K562 (cell line): ENCODE results near the gene SH3TC1. TPM values are rescaled to one million over a fixed set of nuclear protein-coding genes. Genes with fewer than 3 reads are reported as not detected.

Experiments used
- ATAC-seq: fragments of 200-7000 bp; cut with Tn5 transposase; 3 replicates; pipeline ENCODE4 v1.9.1; 2020; ENCODE audit warnings: moderate library complexity
- BruUV-seq: library from RNA; stranded (reverse); fragments of 400-500 nt; replicated peaks from 2 replicates; lab custom pipeline; 2021; lab: Mats Ljungman, UMichigan
- CTCF ChIA-PET: fragments of 300-600 bp; formaldehyde crosslinking; extraction: SDS; loops from one replicate; lab custom pipeline; 2021; ENCODE audit warnings: low intra/inter-chr PET ratio; lab: Yijun Ruan, JAX
- POLR2A ChIA-PET: fragments of 300-600, 350-650 bp; sonication (Branson Sonifier 250); formaldehyde crosslinking; extraction: SDS; loops from one replicate; lab custom pipeline; 2021; ENCODE audit warnings: antibody characterized with exemption, inconsistent platforms; lab: Yijun Ruan, JAX
- DNase-seq, 4 experiments: peaks; one replicate each; pipeline versions ENCODE4 v3.0.0 to v3.0.0-alpha.2; 2011 to 2018; ENCODE audit warnings: low spot score in 3 of 4, mixed read lengths in 3 of 4; ENCODE audit errors: extremely low read depth in 1 of 4
- FAIRE-seq: peaks from 2 replicates; lab custom pipeline; 2011; peaks lifted over from hg19 to GRCh38; lab: Jason Lieb, UNC
- H2AFZ ChIP-seq: 2 replicates; pipeline ENCODE4 v1.6.0; 2011; ENCODE audit warnings: low read depth, low read length, control low read depth, inconsistent platforms
- H3K27ac ChIP-seq: fragments of 200-600 bp; 3 replicates; pipeline ENCODE4 v1.8.0; 2011; ENCODE audit warnings: low read depth, mild to moderate bottlenecking, control low read depth, inconsistent platforms, low read length, moderate library complexity, mixed read lengths; ENCODE audit errors: extremely low read depth
- H3K27me3 ChIP-seq, 2 experiments: fragments of 300-600 bp in 1 of 2; 2 replicates in 1 of 2; 3 replicates in 1 of 2; pipeline versions ENCODE4 v1.6.0 to v1.8.0; 2011; ENCODE audit warnings: inconsistent platforms in 2 of 2, low read length in 2 of 2, mild to moderate bottlenecking in 1 of 2, mixed read lengths in 1 of 2, moderate library complexity in 1 of 2; ENCODE audit not compliant: control insufficient read depth in 2 of 2, insufficient read depth in 2 of 2
- H3K36me3 ChIP-seq: fragments of 300-600 bp; 3 replicates; pipeline ENCODE4 v1.8.0; 2011; ENCODE audit warnings: mild to moderate bottlenecking, low read length, inconsistent platforms; ENCODE audit not compliant: control insufficient read depth, insufficient read depth
- H3K4me1 ChIP-seq, 2 experiments: fragments of 200-600 bp in 1 of 2; replicated peaks in 1 of 2; 2 replicates in 1 of 2; 3 replicates in 1 of 2; pipeline versions ENCODE4 v1.5.1 to v1.8.0; 2011; ENCODE audit warnings: inconsistent platforms in 2 of 2, low read length in 2 of 2, mild to moderate bottlenecking in 1 of 2, mixed read lengths in 1 of 2, moderate library complexity in 1 of 2; ENCODE audit not compliant: control insufficient read depth in 2 of 2, insufficient read depth in 2 of 2
- H3K4me2 ChIP-seq: 2 replicates; pipeline ENCODE4 v1.6.1; 2011; ENCODE audit warnings: low read length, control low read depth, inconsistent platforms, mixed read lengths; ENCODE audit not compliant: insufficient read depth
- H3K4me3 ChIP-seq: fragments of 200-600 bp; sonication (generic), shearing (Covaris generic); 2 replicates; pipeline ENCODE4 v1.5.1; 2016; ENCODE audit warnings: control low read depth, inconsistent platforms
- H3K79me2 ChIP-seq: fragments of 200-600 bp; 3 replicates; pipeline ENCODE4 v1.8.0; 2011; ENCODE audit warnings: low read length, inconsistent platforms; ENCODE audit not compliant: control insufficient read depth, insufficient read depth
- H3K9ac ChIP-seq, 2 experiments: 2 replicates each; pipeline versions ENCODE4 v1.6.0 to v1.6.1; 2011; ENCODE audit warnings: low read depth in 2 of 2, low read length in 2 of 2, control low read depth in 1 of 2, inconsistent platforms in 1 of 2, mild to moderate bottlenecking in 1 of 2, mixed read lengths in 1 of 2; ENCODE audit not compliant: insufficient read depth in 1 of 2
- H3K9me1 ChIP-seq: one replicate; pipeline ENCODE4 v1.6.0; 2011; ENCODE audit warnings: inconsistent platforms, mild to moderate bottlenecking, low read length, moderate library complexity; ENCODE audit not compliant: control insufficient read depth, insufficient read depth
- H3K9me3 ChIP-seq: replicated peaks from 2 replicates; pipeline ENCODE4 v1.5.1; 2011; ENCODE audit warnings: low read depth, low read length, inconsistent platforms; ENCODE audit not compliant: control insufficient read depth, insufficient read depth
- H4K20me1 ChIP-seq: replicated peaks from 2 replicates; pipeline ENCODE4 v1.6.1; 2011; ENCODE audit warnings: low read length, inconsistent platforms, mixed read lengths; ENCODE audit not compliant: control insufficient read depth, insufficient read depth
- BCL6 ChIP-seq: fragments of 250-450 bp; sonication (Bioruptor Pico); IDR thresholded peaks from 2 replicates; pipeline ENCODE4 v1.4.0; 2020
- CC2D1A ChIP-seq: fragments of 450-650 bp; IDR thresholded peaks from 2 replicates; pipeline ENCODE4 v1.6.1; 2017; ENCODE audit warnings: mild to moderate bottlenecking
- ETV1 ChIP-seq: fragments of 450-650 bp; conservative IDR thresholded peaks from 2 replicates; pipeline ENCODE4 v1.6.1; 2016; ENCODE audit warnings: missing genetic modification characterization, control low read depth, low read depth, missing compliant biosample characterization
- LCOR ChIP-seq: sonication (generic); formaldehyde crosslinking; IDR thresholded peaks from 2 replicates; pipeline ENCODE4 v1.8.0; 2022; ENCODE audit warnings: mild to moderate bottlenecking, missing genetic modification reagents
- LEF1 ChIP-seq: fragments of 450-650 bp; IDR thresholded peaks from 2 replicates; pipeline ENCODE4 v1.6.1; 2016; ENCODE audit warnings: mild to moderate bottlenecking
- NCOA2 ChIP-seq, 2 experiments: fragments of 450-650 bp; IDR thresholded peaks; 2 replicates each; pipeline ENCODE4 v1.6.1; 2018; ENCODE audit warnings: mild to moderate bottlenecking in 2 of 2, moderate library complexity in 1 of 2; ENCODE audit not compliant: partially characterized antibody in 2 of 2
- NR2C2 ChIP-seq, 2 experiments: fragments of 200-800 bp in 1 of 2; sonication (Bioruptor generic) in 1 of 2; sonication (generic) in 1 of 2; formaldehyde crosslinking in 1 of 2; IDR thresholded peaks; 2 replicates each; pipeline versions ENCODE4 v1.6.1 to v1.8.0; 2016 to 2022; ENCODE audit warnings: mild to moderate bottlenecking in 1 of 2, missing compliant biosample characterization in 1 of 2, missing genetic modification characterization in 1 of 2, missing genetic modification reagents in 1 of 2
- PHF21A ChIP-seq: fragments of 450-650 bp; IDR thresholded peaks from 2 replicates; pipeline ENCODE4 v1.6.1; 2017; ENCODE audit warnings: low read depth, borderline replicate concordance
- RBBP5 ChIP-seq: fragments of 200-600 bp; sonication (generic); IDR thresholded peaks from 2 replicates; pipeline ENCODE4 v1.6.1; 2012; ENCODE audit warnings: borderline replicate concordance, mild to moderate bottlenecking, low read length, control low read depth, inconsistent platforms; ENCODE audit not compliant: insufficient read depth, poor library complexity, severe bottlenecking
- SMAD1 ChIP-seq: fragments of 150-350 bp; IDR thresholded peaks from 2 replicates; pipeline ENCODE4 v1.6.1; 2014; ENCODE audit warnings: low read length, low read depth; ENCODE audit not compliant: partially characterized antibody
- SMARCE1 ChIP-seq: fragments of 450-650 bp; IDR thresholded peaks from 2 replicates; pipeline ENCODE4 v1.7.1; 2016; ENCODE audit warnings: mild to moderate bottlenecking
- TCF15 ChIP-seq: fragments of 250-450 bp; sonication (Bioruptor Pico); IDR thresholded peaks from 2 replicates; pipeline ENCODE4 v1.8.0; 2022; ENCODE audit warnings: moderate library complexity, mild to moderate bottlenecking, inconsistent platforms
- TEAD4 ChIP-seq, 2 experiments: sonication (generic) in 1 of 2; formaldehyde crosslinking in 1 of 2; IDR thresholded peaks; 2 replicates each; pipeline versions ENCODE4 v1.6.1 to v1.8.0; 2012 to 2022; ENCODE audit warnings: borderline replicate concordance in 1 of 2, inconsistent platforms in 1 of 2, low read length in 1 of 2, mild to moderate bottlenecking in 1 of 2, missing genetic modification reagents in 1 of 2
- ZNF146 ChIP-seq: IDR thresholded peaks from one replicate; pipeline ENCODE4 v1.6.1; 2018; ENCODE audit warnings: missing compliant biosample characterization; ENCODE audit not compliant: unreplicated experiment
- ZNF695 ChIP-seq: fragments of 450-650 bp; formaldehyde crosslinking; IDR thresholded peaks from 2 replicates; pipeline ENCODE4 v1.4.0; 2020; ENCODE audit warnings: mild to moderate bottlenecking, moderate library complexity
- WGBS: fragments of 100-300 bp; shearing (Covaris generic); methylation state at CpG from one replicate; pipeline ENCODE4 v1.1.6; 2016; ENCODE audit warnings: low coverage, mixed read lengths; ENCODE audit not compliant: insufficient coverage; ENCODE audit errors: missing lambda C conversion rate; 5-methylcytosine and 5-hydroxymethylcytosine counted together
- in situ Hi-C: fragments of 300-500 bp; cut with MboI; formaldehyde crosslinking; loops from 4 replicates; pipeline ENCODE4 v1.15.0; 2018; ENCODE audit warnings: inconsistent platforms, mixed read lengths
- intact Hi-C: fragments of 100-400 bp; cut with micrococcal nuclease; formaldehyde crosslinking; loops from 2 replicates; pipeline ENCODE4 v1.14.2; 2022
- polyA plus RNA-seq, 8 experiments: library from polyadenylated mRNA; depleted of rRNA in 4 of 8; stranded (reverse) in 5 of 8; unstranded in 3 of 8; fragments of >200 nt; fragmentation: Nextera tagmentation in 2 of 8; fragmentation: Illumina TruSeq in 1 of 8; extraction: Ambion mirVana in 2 of 8; extraction: Trizol in 1 of 8; gene quantifications; 2 replicates each; pipeline versions ENCODE4 v1.2.1 to v1.2.3, GENCODE V29; 2011 to 2014; ENCODE audit warnings: inconsistent platforms in 1 of 8, missing spikeins in 1 of 8
- total RNA-seq, 7 experiments: library from RNA; depleted of rRNA in 6 of 7; stranded (reverse); fragments of >200 nt in 6 of 7; fragmentation: Illumina TruSeq in 2 of 7; extraction: Trizol in 2 of 7; gene quantifications; 2 replicates each; pipeline versions ENCODE4 v1.2.1 to v1.2.3, GENCODE V29; 2011 to 2021; ENCODE audit warnings: low replicate concordance in 1 of 7
- TF ChIP-seq, protein P1 (sequence below): IDR thresholded peaks from 2 replicates; pipeline ENCODE4 v1.6.1; 2011; ENCODE audit warnings: borderline replicate concordance, low read depth, mild to moderate bottlenecking, moderate library complexity, low read length; ENCODE audit not compliant: insufficient read depth, poor library complexity, severe bottlenecking
- TF ChIP-seq, protein P2 (sequence below): sonication (generic); formaldehyde crosslinking; IDR thresholded peaks from 2 replicates; pipeline ENCODE4 v1.4.0; 2020; ENCODE audit warnings: mild to moderate bottlenecking, missing genetic modification reagents

The SH3TC1 gene
- total and polyA plus RNA-seq, 9 of the 15 experiments (the other 6 are each of a cell fraction or from before 2014, with no cell fraction given) = 0.04 to 2.1 (median 0.48) TPM; not detected in 1

DNA sequence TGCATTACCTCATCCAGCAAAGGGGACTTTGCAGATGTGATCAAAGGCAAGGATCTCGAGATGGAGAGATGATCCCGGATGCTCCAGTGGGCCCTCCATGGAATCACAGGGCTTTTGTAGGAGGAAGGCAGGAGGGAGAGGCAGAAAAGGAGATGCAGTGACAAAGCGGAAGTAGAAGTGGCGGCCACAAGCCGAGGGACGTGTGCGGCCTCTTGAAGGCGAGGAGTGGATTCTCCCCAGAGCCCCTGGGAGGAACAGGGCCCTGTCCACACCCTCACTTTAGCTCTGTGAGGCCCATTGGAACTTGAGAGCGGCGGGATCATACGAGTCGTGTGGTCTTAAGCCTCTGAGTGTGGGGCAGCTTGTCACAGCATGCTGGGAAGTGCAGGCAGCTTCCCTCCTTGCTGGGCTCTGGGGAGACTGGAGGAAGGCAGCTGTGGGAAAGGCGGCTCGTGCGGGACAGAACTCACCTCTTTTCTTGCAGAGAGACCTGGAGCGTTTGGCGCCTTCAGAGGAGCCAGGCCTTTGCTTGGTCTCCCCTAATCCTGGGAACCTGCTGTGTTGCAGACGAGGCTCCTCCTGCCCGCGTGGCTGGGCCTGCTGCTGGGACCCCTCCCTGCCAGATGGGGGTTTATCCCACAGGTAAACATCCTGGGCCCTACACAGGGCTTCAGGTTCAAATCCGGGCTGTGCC is 10.2 kb downstream of the SH3TC1 start:
- Histone ChIP-seq H3K79me2 (no peaks in the 10 kb centered on the region), H3K9ac (no peak overlapping the region), H3K4me2 (no peak overlapping the region), H3K27me3 (peaks cover 27 to 80% of the 10 kb centered on the region in 2 experiments; a peak in 4 of 5 replicates), H3K9me1 (no peaks in the 10 kb centered on the region), H4K20me1 (peaks cover 30% of the 10 kb centered on the region), H3K9me3 (no peaks in the 10 kb centered on the region), H3K36me3 (no peaks in the 10 kb centered on the region), H3K4me1 (peaks cover 0 to 17% of the 10 kb centered on the region in 2 experiments; a peak in 2 of 5 replicates), H3K27ac (no peak overlapping the region), H2AFZ (no peak overlapping the region), H3K4me3 (no peak overlapping the region)
- POLR2A ChIA-PET = interaction anchor here (0.7 kb wide), 1 partner anchor 324 kb away, joined by 3 read pairs; no protein-coding TSS in a partner anchor
- no peak for FAIRE-seq
- intact Hi-C loops (no loop called here), in situ Hi-C loops (no loop called here)
- no TSS peak for BruUV-seq
- CTCF ChIA-PET = no interaction called here
- DNase-seq = no peak
- no peak for ATAC-seq
- 15% methylated on average over 19 of the region's 21 CpGs for WGBS
- no peak for TF ChIP-seq BCL6 (CRISPR knock-in tag)
- TF ChIP-seq ZNF146 = no peak
- TF ChIP-seq PHF21A = no peak
- TF ChIP-seq TEAD4 (IDR thresholded peaks at IDR 0.05; ENCODE audit: low read length) = no peak
- TF ChIP-seq TEAD4 (CRISPR knock-in tag; IDR thresholded peaks at IDR 0.05; ENCODE audit: borderline replicate concordance) = no peak
- TF ChIP-seq, protein P1, sequence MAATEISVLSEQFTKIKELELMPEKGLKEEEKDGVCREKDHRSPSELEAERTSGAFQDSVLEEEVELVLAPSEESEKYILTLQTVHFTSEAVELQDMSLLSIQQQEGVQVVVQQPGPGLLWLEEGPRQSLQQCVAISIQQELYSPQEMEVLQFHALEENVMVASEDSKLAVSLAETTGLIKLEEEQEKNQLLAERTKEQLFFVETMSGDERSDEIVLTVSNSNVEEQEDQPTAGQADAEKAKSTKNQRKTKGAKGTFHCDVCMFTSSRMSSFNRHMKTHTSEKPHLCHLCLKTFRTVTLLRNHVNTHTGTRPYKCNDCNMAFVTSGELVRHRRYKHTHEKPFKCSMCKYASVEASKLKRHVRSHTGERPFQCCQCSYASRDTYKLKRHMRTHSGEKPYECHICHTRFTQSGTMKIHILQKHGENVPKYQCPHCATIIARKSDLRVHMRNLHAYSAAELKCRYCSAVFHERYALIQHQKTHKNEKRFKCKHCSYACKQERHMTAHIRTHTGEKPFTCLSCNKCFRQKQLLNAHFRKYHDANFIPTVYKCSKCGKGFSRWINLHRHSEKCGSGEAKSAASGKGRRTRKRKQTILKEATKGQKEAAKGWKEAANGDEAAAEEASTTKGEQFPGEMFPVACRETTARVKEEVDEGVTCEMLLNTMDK = no peak
- no peak for TF ChIP-seq ZNF695 (CRISPR knock-in tag)
- no peak for TF ChIP-seq NCOA2 (IDR thresholded peaks at IDR 0.05; ENCODE audit: partially characterized antibody in 2 of 2)
- no peak for TF ChIP-seq CC2D1A
- TF ChIP-seq NR2C2 (CRISPR knock-in tag; IDR thresholded peaks at IDR 0.05) = no peak
- no peak for TF ChIP-seq NR2C2 (tag; IDR thresholded peaks at IDR 0.05)
- TF ChIP-seq, protein P2, sequence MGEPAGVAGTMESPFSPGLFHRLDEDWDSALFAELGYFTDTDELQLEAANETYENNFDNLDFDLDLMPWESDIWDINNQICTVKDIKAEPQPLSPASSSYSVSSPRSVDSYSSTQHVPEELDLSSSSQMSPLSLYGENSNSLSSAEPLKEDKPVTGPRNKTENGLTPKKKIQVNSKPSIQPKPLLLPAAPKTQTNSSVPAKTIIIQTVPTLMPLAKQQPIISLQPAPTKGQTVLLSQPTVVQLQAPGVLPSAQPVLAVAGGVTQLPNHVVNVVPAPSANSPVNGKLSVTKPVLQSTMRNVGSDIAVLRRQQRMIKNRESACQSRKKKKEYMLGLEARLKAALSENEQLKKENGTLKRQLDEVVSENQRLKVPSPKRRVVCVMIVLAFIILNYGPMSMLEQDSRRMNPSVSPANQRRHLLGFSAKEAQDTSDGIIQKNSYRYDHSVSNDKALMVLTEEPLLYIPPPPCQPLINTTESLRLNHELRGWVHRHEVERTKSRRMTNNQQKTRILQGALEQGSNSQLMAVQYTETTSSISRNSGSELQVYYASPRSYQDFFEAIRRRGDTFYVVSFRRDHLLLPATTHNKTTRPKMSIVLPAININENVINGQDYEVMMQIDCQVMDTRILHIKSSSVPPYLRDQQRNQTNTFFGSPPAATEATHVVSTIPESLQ (CRISPR knock-in tag) = no peak
- no peak for TF ChIP-seq SMARCE1
- TF ChIP-seq TCF15 = no peak
- TF ChIP-seq SMAD1 = no peak
- no peak for TF ChIP-seq RBBP5
- no peak for TF ChIP-seq ETV1 (tag)
- TF ChIP-seq LCOR (CRISPR knock-in tag) = no peak
- no peak for TF ChIP-seq LEF1
